ENCODE measurements around the gene FBXW8. TPM values are rescaled to one million over a fixed set of nuclear protein-coding genes. Genes with fewer than 3 reads are reported as not detected.

Gene FBXW8
- total RNA-seq, 1 experiment from 2014 or later: 15.3 TPM

- Histone ChIP-seq H4K5ac (ENCODE audit: insufficient read length, low read depth, low read length) (no peak overlapping the region), H3T11ph (ENCODE audit: low read length) (no peak overlapping the region), H2AK5ac (ENCODE audit: insufficient read length, low read length) (no peak overlapping the region), H3K23me2 (ENCODE audit: insufficient read length, low read depth, low read length, poor library complexity, severe bottlenecking) (no peaks in the 10 kb centered on the region), H3K79me2 (ENCODE audit: insufficient read depth, low read length) (no peaks in the 10 kb centered on the region), H2BK20ac (ENCODE audit: low read depth, low read length, poor library complexity, severe bottlenecking) (no peak overlapping the region), H4K91ac (ENCODE audit: insufficient read length, low read depth, low read length) (no peak overlapping the region), H2BK12ac (ENCODE audit: insufficient read length, low read depth, low read length) (no peak overlapping the region), H3K23ac (ENCODE audit: insufficient read length, low read depth, low read length) (no peak overlapping the region), H4K8ac (replicated peaks; ENCODE audit: insufficient read length, low read depth, low read length) (no peak overlapping the region), H2BK5ac (ENCODE audit: insufficient read length, low read length) (no peak overlapping the region), H3K9ac (ENCODE audit: extremely low read depth, insufficient read length, low read length) (no peak overlapping the region), H3K4ac (ENCODE audit: low read depth, low read length) (no peak overlapping the region), H3K18ac (ENCODE audit: insufficient read length, low read depth, low read length) (no peak overlapping the region), H2BK15ac (ENCODE audit: low read depth, low read length) (no peak overlapping the region), H2BK120ac (ENCODE audit: low read depth, low read length, poor library complexity, severe bottlenecking) (no peak overlapping the region), H3K9me3 (ENCODE audit: control insufficient read depth, low read depth, low read length) (no peaks in the 10 kb centered on the region), H3K79me1 (ENCODE audit: insufficient read depth, low read depth, low read length, poor library complexity, severe bottlenecking) (no peaks in the 10 kb centered on the region), H3K14ac (ENCODE audit: insufficient read depth, low read length) (no peak overlapping the region), H3K56ac (ENCODE audit: insufficient read length, low read depth, low read length) (no peak overlapping the region), H4K20me1 (ENCODE audit: control insufficient read depth, insufficient read depth, insufficient read length) (no peaks in the 10 kb centered on the region), H2AFZ (ENCODE audit: low read length) (no peak overlapping the region), H3K27ac (ENCODE audit: insufficient read length, low read depth, low read length) (no peak overlapping the region), H3K4me2 (ENCODE audit: insufficient read depth, insufficient read length, low read length) (no peak overlapping the region), H3K27me3 (ENCODE audit: insufficient read depth, low read length) (no peaks in the 10 kb centered on the region), H3K4me1 (ENCODE audit: insufficient read depth, low read length) (no peaks in the 10 kb centered on the region)
- peak overlapping the region; percentile 65 to 90 (median 72); a peak in 4 of 7 replicates for H3K27ac Mint-ChIP-seq
- no peaks in the 10 kb centered on the region; the same call in 1 of the 2 replicates for H3K27me3 Mint-ChIP-seq (ENCODE audit: low read depth)
- no CpG with 5 or more reads among the region's 13 CpGs for WGBS (ENCODE audit: extremely low coverage, insufficient read length, low lambda C conversion rate)
- H3K4me1 Mint-ChIP-seq: peaks cover 13 to 39% of the 10 kb centered on the region in 2 experiments
- H3K4me3 Mint-ChIP-seq: no peak overlapping the region
- H3K9me3 Mint-ChIP-seq: no peaks in the 10 kb centered on the region
- DNase-seq: no peak
- no peak for TF ChIP-seq CTCF (conservative IDR thresholded peaks at IDR 0.05)
- H3K36me3 Mint-ChIP-seq (ENCODE audit: insufficient read depth in 1 of 3, low read depth in 3 of 3): no peaks in the 10 kb centered on the region
These were observed 129.7 kb downstream of the FBXW8 start for GRCh38 chr12:117040496-117040895.
